Activated CD4-positive, alpha-beta T cell treated with anti-CD3 and anti-CD28 coated beads, Interleukin-2, amount 50 U/mL, for 16 hours (primary cell): ENCODE measurements around the gene PAX4.
"Not testable (repeated sequence)": the region's sequence is repeated elsewhere in the genome, so short reads cannot be mapped to it uniquely, and the experiment has no call there.

ENCODE experiments used
- DNase-seq: peaks from one replicate; pipeline ENCODE4 v3.0.0-alpha.2; 2020

Gene PAX4

GRCh38 chr7:127584648-127585043 lies 33.3 kb downstream of the PAX4 start:
- DNase-seq: no peak

- DNase-seq: no peak
These were observed 35.6 kb downstream of the PAX4 start for GRCh38 chr7:127582361-127582760.

- no peak for DNase-seq
These were observed 36.2 kb downstream of the PAX4 start for GRCh38 chr7:127581716-127582115.

GRCh38 chr7:127580612-127581011 lies 37.3 kb downstream of the PAX4 start:
- no peak for DNase-seq

GRCh38 chr7:127578711-127579275 lies 39.1 kb downstream of the PAX4 start:
- DNase-seq: no peak

GRCh38 chr7:127578036-127578684 lies 39.8 kb downstream of the PAX4 start:
- DNase-seq: no peak

GRCh38 chr7:127571741-127572505 lies 46.0 kb downstream of the PAX4 start:
- DNase-seq: no peak

- DNase-seq: not testable (repeated sequence)
These were observed 49.9 kb downstream of the PAX4 start for GRCh38 chr7:127568034-127568433.

GRCh38 chr7:127566242-127566641 lies 51.7 kb downstream of the PAX4 start:
- DNase-seq: no peak
